ENCODE data around the gene IPO5. TPM values are rescaled to one million over a fixed set of nuclear protein-coding genes. Genes with fewer than 3 reads are reported as not detected.

Gene IPO5
- total RNA-seq, 1 donor from 2014 or later: 727 TPM

DNA sequence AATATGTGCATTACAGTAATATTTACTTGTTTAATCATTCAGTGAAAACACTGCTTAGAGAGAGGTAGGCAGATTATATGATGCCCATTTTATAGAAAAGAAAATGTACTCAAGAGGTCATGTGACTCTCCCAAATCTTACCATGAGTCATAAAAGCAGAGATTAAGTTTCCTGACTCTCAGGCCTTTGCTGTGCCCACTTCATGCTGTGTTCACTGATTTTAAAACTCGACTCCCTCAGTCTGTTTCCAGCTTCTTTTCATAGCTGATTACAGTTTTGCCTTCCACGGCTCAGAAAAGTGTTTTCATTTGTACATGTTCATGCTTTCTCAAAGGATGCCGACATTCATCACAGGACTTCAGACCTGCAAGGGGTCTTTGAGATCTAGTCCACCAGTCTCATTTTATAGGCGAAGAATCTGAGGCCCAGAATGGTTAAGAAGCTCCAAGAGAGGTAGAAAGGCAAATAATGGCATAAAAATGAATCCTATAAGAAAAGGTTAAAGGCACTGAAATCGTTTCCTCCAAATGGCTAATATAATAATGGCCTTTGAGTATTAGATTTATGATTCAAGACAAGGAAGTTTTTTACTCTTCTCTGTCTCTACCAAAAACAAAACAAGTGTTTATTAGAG, 9.0 kb upstream of the IPO5 start:
- no peak overlapping the region for H3K4me3 Mint-ChIP-seq
- peaks cover 6% of the 10 kb centered on the region for H3K4me1 Mint-ChIP-seq
- no peak for TF ChIP-seq EZH2phosphoT487 (IDR thresholded peaks at IDR 0.05)
- TF ChIP-seq EZH2 (IDR thresholded peaks at IDR 0.05): no peak
- peaks cover 2% of the 10 kb centered on the region for H3K9me3 Mint-ChIP-seq
- peaks cover 2% of the 10 kb centered on the region for H3K27me3 Mint-ChIP-seq (ENCODE audit: insufficient read depth, low read depth)
- Histone ChIP-seq H3K4me1 (no peaks in the 10 kb centered on the region), H3K9ac (no peak overlapping the region), H3K4me2 (no peak overlapping the region), H3K9me3 (ENCODE audit: low read depth) (no peaks in the 10 kb centered on the region), H3K4me3 (no peak overlapping the region), H4K20me1 (ENCODE audit: low read depth) (no peaks in the 10 kb centered on the region), H2AFZ (replicated peaks) (no peak overlapping the region), H3K27me3 (no peaks in the 10 kb centered on the region), H3K36me3 (no peaks in the 10 kb centered on the region), H3K27ac (no peak overlapping the region), H3K79me2 (ENCODE audit: low read depth) (no peaks in the 10 kb centered on the region), H3F3A (ENCODE audit: low read depth) (no peaks in the 10 kb centered on the region)
- no peak overlapping the region for H3K27ac Mint-ChIP-seq
- no peak for DNase-seq (ENCODE audit: low spot score)
- H3K36me3 Mint-ChIP-seq: no peaks in the 10 kb centered on the region

DNA sequence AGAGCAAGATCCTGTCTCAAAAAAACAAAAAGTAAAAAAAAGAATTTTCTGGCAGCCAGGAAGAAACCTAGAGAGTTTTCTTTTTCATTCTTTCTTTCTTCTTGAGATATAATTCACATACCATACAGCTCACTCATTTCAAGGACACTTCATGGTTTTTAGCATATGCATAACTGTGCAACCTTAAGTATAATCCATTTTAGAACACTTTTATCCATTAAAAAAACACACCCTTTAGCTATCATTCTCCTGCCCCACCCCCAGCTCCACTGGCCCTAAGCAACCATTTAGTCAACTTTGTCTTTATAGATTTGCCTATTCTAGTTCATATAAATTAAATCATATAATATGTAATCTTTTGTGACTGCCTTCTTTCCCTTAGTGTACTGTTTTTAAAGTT, 8.1 kb upstream of the IPO5 start:
- no peaks in the 10 kb centered on the region for H3K79me2 ChIP-seq (ENCODE audit: low read depth)
- no peaks in the 10 kb centered on the region for H3F3A ChIP-seq (ENCODE audit: low read depth)
- H2AFZ ChIP-seq (replicated peaks): no peak overlapping the region
- DNase-seq (ENCODE audit: low spot score): no peak
- TF ChIP-seq EZH2 (IDR thresholded peaks at IDR 0.05) (no peak), EZH2phosphoT487 (IDR thresholded peaks at IDR 0.05) (no peak)
- TF ChIP-seq, protein P1, sequence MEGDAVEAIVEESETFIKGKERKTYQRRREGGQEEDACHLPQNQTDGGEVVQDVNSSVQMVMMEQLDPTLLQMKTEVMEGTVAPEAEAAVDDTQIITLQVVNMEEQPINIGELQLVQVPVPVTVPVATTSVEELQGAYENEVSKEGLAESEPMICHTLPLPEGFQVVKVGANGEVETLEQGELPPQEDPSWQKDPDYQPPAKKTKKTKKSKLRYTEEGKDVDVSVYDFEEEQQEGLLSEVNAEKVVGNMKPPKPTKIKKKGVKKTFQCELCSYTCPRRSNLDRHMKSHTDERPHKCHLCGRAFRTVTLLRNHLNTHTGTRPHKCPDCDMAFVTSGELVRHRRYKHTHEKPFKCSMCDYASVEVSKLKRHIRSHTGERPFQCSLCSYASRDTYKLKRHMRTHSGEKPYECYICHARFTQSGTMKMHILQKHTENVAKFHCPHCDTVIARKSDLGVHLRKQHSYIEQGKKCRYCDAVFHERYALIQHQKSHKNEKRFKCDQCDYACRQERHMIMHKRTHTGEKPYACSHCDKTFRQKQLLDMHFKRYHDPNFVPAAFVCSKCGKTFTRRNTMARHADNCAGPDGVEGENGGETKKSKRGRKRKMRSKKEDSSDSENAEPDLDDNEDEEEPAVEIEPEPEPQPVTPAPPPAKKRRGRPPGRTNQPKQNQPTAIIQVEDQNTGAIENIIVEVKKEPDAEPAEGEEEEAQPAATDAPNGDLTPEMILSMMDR (IDR thresholded peaks at IDR 0.05): no peak
- H3K4me2 ChIP-seq: no peak overlapping the region
- no peaks in the 10 kb centered on the region for H3K9me3 ChIP-seq (ENCODE audit: low read depth)
- Mint-ChIP-seq H3K27me3 (ENCODE audit: insufficient read depth, low read depth) (peaks cover 2% of the 10 kb centered on the region), H3K4me1 (peaks cover 6% of the 10 kb centered on the region), H3K27ac (no peak overlapping the region), H3K9me3 (peaks cover 4% of the 10 kb centered on the region), H3K4me3 (no peak overlapping the region), H3K36me3 (peaks cover 2% of the 10 kb centered on the region)
- H3K27ac ChIP-seq: no peak overlapping the region
- H3K4me1 ChIP-seq: no peaks in the 10 kb centered on the region
- H3K36me3 ChIP-seq: no peaks in the 10 kb centered on the region
- no peak overlapping the region for H3K4me3 ChIP-seq
- no peaks in the 10 kb centered on the region for H4K20me1 ChIP-seq (ENCODE audit: low read depth)
- H3K9ac ChIP-seq: no peak overlapping the region
- no peaks in the 10 kb centered on the region for H3K27me3 ChIP-seq

DNA sequence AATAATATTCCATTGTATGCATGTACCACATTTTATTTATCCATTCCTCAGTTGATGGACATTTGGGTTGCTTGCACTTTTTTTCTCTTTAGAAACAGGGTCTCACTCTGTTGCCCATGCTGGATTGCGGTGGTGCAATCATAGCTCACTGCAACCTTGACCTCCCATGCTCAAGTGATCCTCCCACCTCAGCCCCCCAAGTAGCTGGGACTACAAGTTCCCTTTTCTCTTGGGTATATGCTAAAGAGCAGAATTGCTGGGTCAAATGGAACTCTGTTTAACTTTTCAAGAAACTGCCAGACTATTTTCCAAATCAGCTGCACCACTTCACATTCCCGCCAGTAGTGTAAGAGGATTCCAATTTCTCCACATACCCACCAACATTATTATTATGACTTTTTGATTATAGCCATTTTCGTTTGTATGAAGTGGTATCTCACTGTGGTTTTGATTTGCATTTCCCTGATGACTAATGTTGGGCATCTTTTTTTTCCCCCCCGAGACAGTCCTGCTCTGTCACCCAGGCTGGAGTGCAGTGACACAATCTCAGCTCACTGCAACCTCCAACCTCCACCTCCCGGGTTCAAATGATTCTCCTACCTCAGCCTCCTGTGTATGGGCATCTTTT, 7.6 kb upstream of the IPO5 start:
- no peaks in the 10 kb centered on the region for H3K4me1 ChIP-seq
- H3K4me3 ChIP-seq: no peak overlapping the region
- no peaks in the 10 kb centered on the region for H3K27me3 ChIP-seq
- peaks cover 2% of the 10 kb centered on the region for H3K27me3 Mint-ChIP-seq (ENCODE audit: insufficient read depth, low read depth)
- H3K9ac ChIP-seq: no peak overlapping the region
- no peaks in the 10 kb centered on the region for H3K9me3 ChIP-seq (ENCODE audit: low read depth)
- no peak overlapping the region for H3K4me2 ChIP-seq
- H3K79me2 ChIP-seq (ENCODE audit: low read depth): no peaks in the 10 kb centered on the region
- peaks cover 6% of the 10 kb centered on the region for H3K4me1 Mint-ChIP-seq
- H3K27ac Mint-ChIP-seq: no peak overlapping the region
- H3K9me3 Mint-ChIP-seq: peaks cover 7% of the 10 kb centered on the region
- H3K36me3 Mint-ChIP-seq: peaks cover 3% of the 10 kb centered on the region
- DNase-seq (ENCODE audit: low spot score): no peak
- H2AFZ ChIP-seq (replicated peaks): no peak overlapping the region
- no peak overlapping the region for H3K27ac ChIP-seq
- TF ChIP-seq EZH2phosphoT487 (IDR thresholded peaks at IDR 0.05) (no peak), EZH2 (IDR thresholded peaks at IDR 0.05) (no peak)
- TF ChIP-seq, protein P1 (IDR thresholded peaks at IDR 0.05): no peak
- no peak overlapping the region for H3K4me3 Mint-ChIP-seq
- no peaks in the 10 kb centered on the region for H3F3A ChIP-seq (ENCODE audit: low read depth)
- H3K36me3 ChIP-seq: no peaks in the 10 kb centered on the region
- no peaks in the 10 kb centered on the region for H4K20me1 ChIP-seq (ENCODE audit: low read depth)

DNA sequence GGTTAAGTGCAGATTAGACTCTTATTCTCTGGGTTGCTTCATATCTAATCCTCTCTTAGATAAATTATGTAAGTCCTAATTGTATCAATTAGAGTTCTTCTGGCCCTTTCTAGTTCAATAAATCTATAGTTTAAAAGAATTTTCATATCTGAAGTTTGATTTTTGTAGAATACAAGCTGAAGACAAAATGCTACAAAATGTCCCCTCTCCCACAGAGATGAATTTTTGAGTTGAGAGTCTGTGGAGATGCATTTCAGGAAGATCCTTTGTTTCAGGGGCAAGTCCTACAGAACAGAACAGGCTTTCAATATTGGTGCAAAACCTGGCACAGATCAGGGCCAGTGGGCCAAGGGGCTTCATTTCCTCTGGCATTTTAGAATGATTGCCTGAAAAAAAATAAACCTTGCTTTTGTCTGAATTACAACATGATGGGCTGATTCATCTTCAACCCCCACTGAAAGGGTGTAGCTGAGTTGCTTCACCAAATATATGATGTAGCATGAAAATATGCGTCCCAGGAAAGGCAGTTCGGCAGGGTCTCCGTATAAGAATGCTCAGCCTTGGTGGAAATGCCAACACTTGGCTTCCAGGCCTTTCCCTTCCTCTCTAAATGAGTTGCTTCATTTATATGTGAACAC, 6.4 kb upstream of the IPO5 start:
- Mint-ChIP-seq H3K4me3 (no peak overlapping the region), H3K4me1 (peaks cover 6% of the 10 kb centered on the region), H3K27me3 (ENCODE audit: insufficient read depth, low read depth) (peaks cover 2% of the 10 kb centered on the region), H3K27ac (no peak overlapping the region), H3K36me3 (peaks cover 3% of the 10 kb centered on the region), H3K9me3 (peaks cover 7% of the 10 kb centered on the region)
- H3K4me2 ChIP-seq: no peak overlapping the region
- no peaks in the 10 kb centered on the region for H3K27me3 ChIP-seq
- DNase-seq (ENCODE audit: low spot score): no peak
- H4K20me1 ChIP-seq (ENCODE audit: low read depth): no peaks in the 10 kb centered on the region
- H2AFZ ChIP-seq (replicated peaks): no peak overlapping the region
- H3K27ac ChIP-seq: no peak overlapping the region
- no peak for TF ChIP-seq EZH2phosphoT487 (IDR thresholded peaks at IDR 0.05)
- TF ChIP-seq EZH2 (IDR thresholded peaks at IDR 0.05): no peak
- TF ChIP-seq, protein P1 (IDR thresholded peaks at IDR 0.05): no peak
- no peaks in the 10 kb centered on the region for H3K36me3 ChIP-seq
- no peaks in the 10 kb centered on the region for H3K9me3 ChIP-seq (ENCODE audit: low read depth)
- no peak overlapping the region for H3K9ac ChIP-seq
- H3K4me1 ChIP-seq: no peaks in the 10 kb centered on the region
- no peaks in the 10 kb centered on the region for H3F3A ChIP-seq (ENCODE audit: low read depth)
- H3K4me3 ChIP-seq: no peak overlapping the region
- H3K79me2 ChIP-seq (ENCODE audit: low read depth): no peaks in the 10 kb centered on the region

Data from neural progenitor cell (in vitro differentiated cells).